RWPE2 (cell line): ENCODE data around the gene DBNL.

Experiments
- ATAC-seq: fragments of 200-7000 bp; cut with Tn5 transposase; 3 replicates; pipeline ENCODE4 v1.9.1; 2021; ENCODE audit warnings: low read depth
- DNase-seq: peaks from one replicate; pipeline ENCODE4 v3.0.0-alpha.2; 2020; ENCODE audit warnings: low spot score
- H3K27ac ChIP-seq: fragments of 450-650 bp; 2 replicates; pipeline ENCODE4 v1.5.1; 2017; ENCODE audit warnings: mild to moderate bottlenecking; ENCODE audit not compliant: poor library complexity, severe bottlenecking
- H3K27me3 ChIP-seq: fragments of 250-450 bp; sonication (Bioruptor Pico); 2 replicates; pipeline ENCODE4 v1.5.1; 2021; ENCODE audit warnings: mild to moderate bottlenecking, moderate library complexity; ENCODE audit not compliant: insufficient read depth, poor library complexity, severe bottlenecking
- H3K36me3 ChIP-seq: fragments of 250-450 bp; sonication (Bioruptor Pico); 2 replicates; pipeline ENCODE4 v1.5.1; 2020; ENCODE audit warnings: low read depth, mild to moderate bottlenecking, moderate library complexity
- H3K4me1 ChIP-seq: fragments of 250-450 bp; sonication (Bioruptor Pico); 2 replicates; pipeline ENCODE4 v1.5.1; 2021; ENCODE audit warnings: mild to moderate bottlenecking, moderate library complexity; ENCODE audit not compliant: insufficient read depth, poor library complexity, severe bottlenecking
- H3K4me3 ChIP-seq: fragments of 250-450 bp; sonication (Bioruptor Pico); 2 replicates; pipeline ENCODE4 v1.5.1; 2021; ENCODE audit warnings: mild to moderate bottlenecking, moderate library complexity; ENCODE audit not compliant: severe bottlenecking
- H3K9me3 ChIP-seq: fragments of 250-450 bp; sonication (Bioruptor Pico); 2 replicates; pipeline ENCODE4 v1.5.1; 2021; ENCODE audit warnings: mild to moderate bottlenecking, moderate library complexity; ENCODE audit not compliant: severe bottlenecking
- CTCF ChIP-seq: fragments of 450-650 bp; IDR thresholded peaks from one replicate; pipeline ENCODE4 v1.5.1; 2017; ENCODE audit warnings: mild to moderate bottlenecking, moderate library complexity; ENCODE audit not compliant: poor library complexity, severe bottlenecking

DBNL gene

DNA sequence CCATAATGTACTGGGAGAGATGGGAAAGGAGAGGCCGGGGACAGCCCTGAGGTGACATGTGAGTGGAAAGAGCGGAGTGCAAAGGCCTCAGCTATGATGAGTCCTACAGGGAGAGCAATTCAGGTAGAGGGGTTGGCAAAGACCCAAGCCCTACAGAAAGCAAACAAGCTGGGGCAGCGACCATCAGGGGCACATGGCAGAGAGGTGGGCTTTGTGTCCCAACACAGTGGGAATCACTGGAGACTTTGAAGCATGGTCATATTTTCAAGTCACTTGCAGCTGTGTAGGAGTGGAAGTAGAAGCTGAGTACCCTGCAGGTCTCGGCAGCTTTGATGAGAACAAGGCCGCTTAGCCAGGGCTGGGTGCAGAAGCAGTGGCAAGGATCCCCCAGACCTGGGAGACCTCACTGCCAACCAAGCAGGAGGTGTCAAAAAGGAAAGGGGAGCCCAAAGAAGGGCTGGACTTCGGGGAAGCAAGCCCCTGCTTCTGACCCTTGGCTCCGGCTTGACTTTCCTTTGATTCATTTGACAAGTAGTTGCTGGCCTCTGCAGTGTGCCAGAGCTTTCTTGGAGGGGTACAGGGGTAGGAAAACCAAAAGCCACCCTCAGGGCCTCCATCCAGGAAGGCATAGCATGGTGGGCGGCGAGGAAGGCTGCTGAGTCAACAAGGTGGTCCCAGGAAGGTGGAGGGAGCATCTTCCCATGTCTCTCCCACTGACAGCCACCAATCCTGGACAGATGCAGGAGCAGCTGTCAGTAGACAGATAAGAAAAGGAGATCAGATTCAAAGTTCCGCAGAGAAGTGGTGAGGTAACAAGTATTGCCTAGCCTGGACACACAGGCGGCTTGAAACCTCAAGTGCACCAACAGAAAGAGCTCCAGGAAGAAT is 22.8 kb downstream of the DBNL start:
- Histone ChIP-seq H3K4me3 (no peak overlapping the region), H3K4me1 (peaks cover 22% of the 10 kb centered on the region), H3K9me3 (no peaks in the 10 kb centered on the region), H3K27ac (no peak overlapping the region), H3K27me3 (no peaks in the 10 kb centered on the region), H3K36me3 (no peaks in the 10 kb centered on the region)
- DNase-seq (peak; percentile 38), ATAC-seq (no peak)
- no peak for TF ChIP-seq CTCF

DNA sequence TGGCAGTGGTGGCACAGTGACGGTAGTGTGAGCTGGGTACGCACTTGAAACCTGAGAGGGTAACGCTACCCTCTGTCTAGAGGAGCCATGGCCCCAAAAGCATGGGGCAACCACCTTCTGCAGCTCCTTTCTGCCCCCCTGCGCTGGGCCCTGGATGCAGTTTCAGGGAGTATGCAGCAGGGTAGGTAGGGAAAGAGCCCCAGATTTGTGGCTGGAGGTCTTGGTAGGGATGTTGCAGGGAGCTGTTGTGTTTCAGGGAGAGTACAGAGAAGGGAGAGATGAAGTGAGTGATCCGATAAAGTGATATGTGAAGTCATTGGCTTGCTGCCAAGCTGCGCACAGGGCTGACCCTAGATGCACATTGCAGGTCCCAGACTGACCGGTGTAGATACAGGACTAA is 23.6 kb downstream of the DBNL start:
- no peak for ATAC-seq
- peaks cover 30% of the 10 kb centered on the region for H3K4me1 ChIP-seq

DNA sequence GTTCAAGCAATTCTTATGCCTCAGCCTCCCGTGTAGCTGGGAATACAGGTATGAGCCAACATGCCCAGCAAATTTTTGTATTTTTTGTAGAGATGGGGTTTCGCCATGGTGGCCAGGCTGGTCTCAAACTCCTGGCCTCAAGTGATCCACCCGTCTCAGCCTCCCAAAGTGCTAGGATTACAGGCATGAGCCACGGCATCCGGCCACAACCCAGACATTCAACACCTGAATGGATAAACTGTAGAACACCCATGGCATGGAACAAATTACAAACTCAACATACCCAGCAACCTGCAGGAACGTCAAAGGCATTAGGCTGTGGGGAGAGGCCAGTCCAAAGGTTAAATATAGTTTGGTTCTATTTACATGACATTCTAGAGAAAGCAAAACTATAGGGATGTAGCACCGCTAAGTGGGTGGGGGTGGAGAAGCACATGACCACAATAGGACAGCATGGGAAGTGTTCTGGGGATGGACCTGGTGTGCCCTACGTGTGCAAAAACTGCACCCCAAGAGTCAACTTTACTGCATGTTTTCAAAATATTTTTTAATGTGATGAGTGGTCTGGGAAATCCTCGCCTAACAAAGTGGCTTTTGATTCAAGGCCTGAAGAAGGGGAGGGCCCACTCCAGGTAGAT is 27.3 kb downstream of the DBNL start:
- H3K9me3 ChIP-seq = no peaks in the 10 kb centered on the region
- H3K4me1 ChIP-seq = peaks cover 34% of the 10 kb centered on the region
- no peaks in the 10 kb centered on the region for H3K27me3 ChIP-seq
- ATAC-seq (no peak), DNase-seq (peak; percentile 34)
- TF ChIP-seq CTCF = no peak
- H3K4me3 ChIP-seq = no peak overlapping the region
- H3K27ac ChIP-seq = peak overlapping the region; percentile 97
- H3K36me3 ChIP-seq = peaks cover 23% of the 10 kb centered on the region

More for the DNA sequence above, 23.6 kb downstream of the DBNL start:
- Histone ChIP-seq H3K36me3 (peaks cover 6% of the 10 kb centered on the region), H3K27me3 (no peaks in the 10 kb centered on the region), H3K9me3 (no peaks in the 10 kb centered on the region), H3K4me3 (no peak overlapping the region), H3K27ac (no peak overlapping the region)
- no peak for TF ChIP-seq CTCF
- DNase-seq = peak; percentile 30

GRCh38 chr7:44072364-44073231 is 28.1 kb downstream of the DBNL start:
- TF ChIP-seq CTCF = peak; percentile 89
- peaks cover 26% of the 10 kb centered on the region for H3K36me3 ChIP-seq
- H3K4me3 ChIP-seq = peak overlapping the region; percentile 23
- peak; percentile 57 for ATAC-seq
- peaks cover 34% of the 10 kb centered on the region for H3K4me1 ChIP-seq
- H3K27me3 ChIP-seq = no peaks in the 10 kb centered on the region
- DNase-seq = peak; percentile 96
- H3K27ac ChIP-seq = peak overlapping the region; percentile 97
- H3K9me3 ChIP-seq = no peaks in the 10 kb centered on the region
